Fibroblast of lung (primary cell): ENCODE measurements around the gene CAMTA1. TPM values are rescaled to one million over a fixed set of nuclear protein-coding genes. Genes with fewer than 3 reads are reported as not detected.

ENCODE experiments used
- DNase-seq, 2 donors: peaks; one replicate each; pipeline versions ENCODE4 v3.0.0 to v3.0.0-alpha.2; 2010; ENCODE audit warnings: low read depth in 2 of 2
- H2AFZ ChIP-seq: 2 replicates; pipeline ENCODE4 v1.5.1; 2012; ENCODE audit warnings: low read length, control low read depth, inconsistent platforms
- H3K27ac ChIP-seq: 2 replicates; pipeline ENCODE4 v1.5.1; 2011; ENCODE audit warnings: low read length, control low read depth; ENCODE audit not compliant: insufficient read depth
- H3K27me3 ChIP-seq: 2 replicates; pipeline ENCODE4 v1.5.1; 2011; ENCODE audit warnings: mild to moderate bottlenecking, low read length; ENCODE audit not compliant: control insufficient read depth, insufficient read depth
- H3K36me3 ChIP-seq: 2 replicates; pipeline ENCODE4 v1.5.1; 2011; ENCODE audit warnings: low read length; ENCODE audit not compliant: control insufficient read depth, insufficient read depth
- H3K4me1 ChIP-seq: 2 replicates; pipeline ENCODE4 v1.5.1; 2011; ENCODE audit warnings: low read length; ENCODE audit not compliant: control insufficient read depth, insufficient read depth; ENCODE audit errors: extremely low read depth
- H3K4me2 ChIP-seq: 2 replicates; pipeline ENCODE4 v1.5.1; 2011; ENCODE audit warnings: low read length, control low read depth; ENCODE audit not compliant: insufficient read depth; ENCODE audit errors: extremely low read depth
- H3K4me3 ChIP-seq, 4 experiments: fragments of 200-600 bp in 1 of 4; sonication (generic) in 1 of 4; replicated peaks in 1 of 4; 2 replicates each; pipeline ENCODE4 v1.5.1; 2011 to 2016; ENCODE audit warnings: low read length in 4 of 4, low read depth in 3 of 4, mild to moderate bottlenecking in 3 of 4, control low read depth in 2 of 4, inconsistent platforms in 1 of 4, mixed read lengths in 1 of 4; ENCODE audit not compliant: insufficient read depth in 1 of 4; ENCODE audit errors: control extremely low read depth in 1 of 4
- H3K79me2 ChIP-seq: 2 replicates; pipeline ENCODE4 v1.5.1; 2012; ENCODE audit warnings: mild to moderate bottlenecking, low read length, inconsistent platforms; ENCODE audit not compliant: control insufficient read depth, insufficient read depth
- H3K9ac ChIP-seq: 2 replicates; pipeline ENCODE4 v1.5.1; 2011; ENCODE audit warnings: mild to moderate bottlenecking, low read length, control low read depth; ENCODE audit not compliant: insufficient read depth
- H3K9me3 ChIP-seq: 2 replicates; pipeline ENCODE4 v1.5.1; 2012; ENCODE audit warnings: low read depth, low read length; ENCODE audit not compliant: control insufficient read depth, insufficient read depth
- H4K20me1 ChIP-seq: 2 replicates; pipeline ENCODE4 v1.5.1; 2011; ENCODE audit warnings: low read length; ENCODE audit not compliant: control insufficient read depth, insufficient read depth; ENCODE audit errors: extremely low read depth
- CTCF ChIP-seq, 2 donors: IDR thresholded peaks in 1 of 2; conservative IDR thresholded peaks in 1 of 2; 1 replicate in 1 of 2; 2 replicates in 1 of 2; pipeline ENCODE4 v1.5.1; 2011 to 2012; ENCODE audit warnings: low read length in 2 of 2, control low read depth in 1 of 2, inconsistent platforms in 1 of 2, low read depth in 1 of 2, mild to moderate bottlenecking in 1 of 2
- EZH2 ChIP-seq: IDR thresholded peaks from 2 replicates; pipeline ENCODE4 v1.5.1; 2012; ENCODE audit warnings: low read length, control low read depth, mild to moderate bottlenecking; ENCODE audit errors: missing control alignments
- polyA plus RNA-seq, 2 donors: library from polyadenylated mRNA; depleted of rRNA in 1 of 2; stranded (reverse) in 1 of 2; unstranded in 1 of 2; fragments of >200 nt; gene quantifications; 2 replicates each; pipeline ENCODE4 v1.2.1, GENCODE V29; 2011 to 2012; ENCODE audit warnings: missing spikeins in 1 of 2
- total RNA-seq: library from RNA; depleted of rRNA; stranded (reverse); fragments of >200 nt; gene quantifications from 2 replicates; pipeline ENCODE4 v1.2.1, GENCODE V29; 2014

CAMTA1 gene
- total and polyA plus RNA-seq, 2 donors (not counting 1 experiment from before 2014, with no cell fraction given) = 47.6 to 86.0 TPM

GRCh38 chr1:7045897-7046296 is 260.6 kb downstream of the CAMTA1 start:
- H2AFZ ChIP-seq = no peak overlapping the region
- H3K4me1 ChIP-seq = no peaks in the 10 kb centered on the region
- H3K4me3 ChIP-seq = no peak overlapping the region
- no peaks in the 10 kb centered on the region for H4K20me1 ChIP-seq
- DNase-seq = no peak
- H3K79me2 ChIP-seq = no peaks in the 10 kb centered on the region
- H3K9ac ChIP-seq = no peak overlapping the region
- no peak for TF ChIP-seq EZH2
- TF ChIP-seq CTCF (conservative IDR thresholded peaks at IDR 0.05 in 1 of 2, IDR thresholded peaks at IDR 0.05 in 1 of 2; ENCODE audit: low read depth in 1 of 2, low read length in 2 of 2) = no peak
- H3K27ac ChIP-seq = no peak overlapping the region
- H3K9me3 ChIP-seq = no peaks in the 10 kb centered on the region
- H3K36me3 ChIP-seq = no peaks in the 10 kb centered on the region
- H3K4me2 ChIP-seq = no peak overlapping the region
- no peaks in the 10 kb centered on the region for H3K27me3 ChIP-seq

GRCh38 chr1:7046314-7046713 is 261.1 kb downstream of the CAMTA1 start:
- H3K4me3 ChIP-seq = no peak overlapping the region
- H3K9ac ChIP-seq = no peak overlapping the region
- no peaks in the 10 kb centered on the region for H3K9me3 ChIP-seq
- no peaks in the 10 kb centered on the region for H3K27me3 ChIP-seq
- H2AFZ ChIP-seq = no peak overlapping the region
- no peak overlapping the region for H3K4me2 ChIP-seq
- H4K20me1 ChIP-seq = no peaks in the 10 kb centered on the region
- DNase-seq = peak; percentile 55 to 92
- H3K79me2 ChIP-seq = no peaks in the 10 kb centered on the region
- H3K4me1 ChIP-seq = no peaks in the 10 kb centered on the region
- no peak for TF ChIP-seq CTCF (conservative IDR thresholded peaks at IDR 0.05 in 1 of 2, IDR thresholded peaks at IDR 0.05 in 1 of 2; ENCODE audit: low read depth in 1 of 2, low read length in 2 of 2)
- TF ChIP-seq EZH2 = no peak
- H3K36me3 ChIP-seq = no peaks in the 10 kb centered on the region
- H3K27ac ChIP-seq = no peak overlapping the region

GRCh38 chr1:7046891-7047290 is 261.6 kb downstream of the CAMTA1 start:
- peak in 1 of 2 donors; percentile 55 for DNase-seq
- no peaks in the 10 kb centered on the region for H3K79me2 ChIP-seq
- H2AFZ ChIP-seq = no peak overlapping the region
- H3K4me2 ChIP-seq = no peak overlapping the region
- H3K9me3 ChIP-seq = no peaks in the 10 kb centered on the region
- no peaks in the 10 kb centered on the region for H3K4me1 ChIP-seq
- no peak for TF ChIP-seq EZH2
- no peak for TF ChIP-seq CTCF (conservative IDR thresholded peaks at IDR 0.05 in 1 of 2, IDR thresholded peaks at IDR 0.05 in 1 of 2; ENCODE audit: low read depth in 1 of 2, low read length in 2 of 2)
- no peak overlapping the region for H3K9ac ChIP-seq
- no peak overlapping the region for H3K27ac ChIP-seq
- H3K36me3 ChIP-seq = no peaks in the 10 kb centered on the region
- H3K27me3 ChIP-seq = no peaks in the 10 kb centered on the region
- H3K4me3 ChIP-seq = no peak overlapping the region
- no peaks in the 10 kb centered on the region for H4K20me1 ChIP-seq
